22Rv1 (cell line): ENCODE measurements around the gene CYP19A1.

Experiments used
- ZFX ChIP-seq: fragments of 450-650 bp; IDR thresholded peaks from 2 replicates; pipeline ENCODE4 v1.6.1; 2017; ENCODE audit warnings: antibody characterized with exemption, borderline replicate concordance
- TF ChIP-seq, protein P1 (sequence below): fragments of 450-650 bp; IDR thresholded peaks from 2 replicates; pipeline ENCODE4 v1.5.1; 2017; ENCODE audit warnings: mild to moderate bottlenecking

DNA sequence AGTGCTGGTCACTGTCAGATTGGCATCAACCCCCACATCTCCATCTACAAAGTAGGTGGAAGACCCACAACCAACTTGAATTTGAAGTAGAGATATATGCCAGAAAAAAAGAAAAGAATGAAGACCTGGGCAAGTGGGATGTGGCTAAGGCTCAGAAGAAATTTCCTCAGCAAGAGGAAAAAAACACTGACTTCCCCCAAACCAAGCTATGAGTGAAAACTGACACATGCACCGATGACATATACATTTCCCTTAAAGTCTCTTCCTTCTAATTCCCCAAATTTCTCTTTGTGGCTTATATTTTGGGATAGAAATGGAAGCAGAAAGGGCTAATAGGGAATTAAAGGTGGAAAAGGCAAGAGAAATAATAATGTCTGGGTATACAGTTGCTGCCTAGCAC lies 59.0 kb downstream of the CYP19A1 start:
- TF ChIP-seq, protein P1, sequence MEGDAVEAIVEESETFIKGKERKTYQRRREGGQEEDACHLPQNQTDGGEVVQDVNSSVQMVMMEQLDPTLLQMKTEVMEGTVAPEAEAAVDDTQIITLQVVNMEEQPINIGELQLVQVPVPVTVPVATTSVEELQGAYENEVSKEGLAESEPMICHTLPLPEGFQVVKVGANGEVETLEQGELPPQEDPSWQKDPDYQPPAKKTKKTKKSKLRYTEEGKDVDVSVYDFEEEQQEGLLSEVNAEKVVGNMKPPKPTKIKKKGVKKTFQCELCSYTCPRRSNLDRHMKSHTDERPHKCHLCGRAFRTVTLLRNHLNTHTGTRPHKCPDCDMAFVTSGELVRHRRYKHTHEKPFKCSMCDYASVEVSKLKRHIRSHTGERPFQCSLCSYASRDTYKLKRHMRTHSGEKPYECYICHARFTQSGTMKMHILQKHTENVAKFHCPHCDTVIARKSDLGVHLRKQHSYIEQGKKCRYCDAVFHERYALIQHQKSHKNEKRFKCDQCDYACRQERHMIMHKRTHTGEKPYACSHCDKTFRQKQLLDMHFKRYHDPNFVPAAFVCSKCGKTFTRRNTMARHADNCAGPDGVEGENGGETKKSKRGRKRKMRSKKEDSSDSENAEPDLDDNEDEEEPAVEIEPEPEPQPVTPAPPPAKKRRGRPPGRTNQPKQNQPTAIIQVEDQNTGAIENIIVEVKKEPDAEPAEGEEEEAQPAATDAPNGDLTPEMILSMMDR = no peak
- TF ChIP-seq ZFX = no peak
